Hindlimb muscle (tissue), 1 donor: Measurements from ENCODE around the gene MYO16. TPM values are rescaled to one million over a fixed set of nuclear protein-coding genes. Genes with fewer than 3 reads are reported as not detected.
A peak's percentile ranks its signal among the peaks of the same experiment; 100 is the strongest.

ENCODE experiments used
- DNase-seq: peaks from one replicate; pipeline ENCODE4 v3.0.0-alpha.2; 2013
- polyA plus RNA-seq: library from polyadenylated mRNA; unstranded; fragments of 120-200 nt; gene quantifications from one replicate; pipeline ENCODE4 v1.2.1, GENCODE V29; 2013; ENCODE audit not compliant: insufficient read length

MYO16 gene
- polyA plus RNA-seq, 1 donor, result 27.9 TPM

DNA sequence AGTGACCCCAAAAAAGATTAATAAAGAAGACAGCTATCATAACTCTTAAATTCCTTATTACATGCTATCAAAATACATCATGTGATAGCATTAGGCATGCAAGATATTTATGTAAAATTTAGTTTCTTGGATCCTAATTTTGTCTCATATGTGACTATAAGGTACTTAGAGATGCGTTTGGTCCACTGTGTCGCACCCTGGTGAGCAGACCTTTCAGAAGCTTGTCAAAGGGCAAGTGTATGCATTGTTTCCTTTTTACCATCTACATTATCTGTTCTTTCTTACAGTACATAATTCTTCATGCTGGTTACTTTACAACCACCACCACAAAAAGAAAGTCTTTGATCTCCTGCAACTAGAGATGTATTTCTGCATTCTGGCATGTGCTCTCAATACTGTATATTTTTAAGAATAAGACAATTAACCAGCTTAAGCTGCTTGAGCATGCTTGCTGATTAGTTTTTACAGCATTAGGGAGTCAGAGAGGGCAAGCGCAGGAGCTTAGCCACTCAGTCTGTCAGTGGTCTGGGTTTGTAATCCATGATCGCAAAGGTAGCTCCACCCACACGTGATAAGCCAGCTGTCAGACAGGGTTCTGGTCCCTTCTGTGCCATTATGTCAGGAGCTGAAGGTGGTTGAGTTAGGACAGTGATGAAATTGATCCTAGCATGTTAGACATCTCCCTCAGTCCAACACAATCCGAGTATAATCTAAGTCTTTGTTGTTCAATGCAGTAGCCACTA lies 500.9 kb downstream of the MYO16 start:
- no peak for DNase-seq

DNA sequence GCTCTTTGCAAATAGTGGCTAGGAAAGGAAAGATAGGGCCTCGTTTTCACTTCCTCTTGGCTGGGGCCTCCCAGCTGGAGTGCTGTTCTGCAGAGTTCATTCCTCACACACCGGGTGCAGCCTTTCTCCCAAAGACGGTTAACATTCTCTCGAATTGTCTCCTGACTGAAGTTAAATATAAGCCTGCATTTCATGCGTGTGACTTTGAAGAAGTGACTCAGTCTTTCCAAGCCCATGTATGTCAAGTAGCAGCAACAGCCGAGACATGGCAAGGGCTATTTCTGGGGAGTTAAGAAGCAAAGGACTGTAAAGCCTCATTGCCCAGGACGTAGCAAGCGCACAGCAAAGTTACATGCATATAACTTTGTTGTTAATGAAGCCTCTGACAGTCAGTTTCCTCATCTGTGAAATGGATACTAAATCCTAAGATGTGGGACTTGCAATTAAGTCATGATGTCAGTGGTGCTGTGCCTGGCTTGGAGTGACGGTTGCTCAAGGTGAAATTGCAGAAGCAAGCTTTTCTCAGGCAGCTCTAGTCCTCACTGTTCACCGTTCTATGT lies 502.4 kb downstream of the MYO16 start:
- DNase-seq, result peak; percentile 45

DNA sequence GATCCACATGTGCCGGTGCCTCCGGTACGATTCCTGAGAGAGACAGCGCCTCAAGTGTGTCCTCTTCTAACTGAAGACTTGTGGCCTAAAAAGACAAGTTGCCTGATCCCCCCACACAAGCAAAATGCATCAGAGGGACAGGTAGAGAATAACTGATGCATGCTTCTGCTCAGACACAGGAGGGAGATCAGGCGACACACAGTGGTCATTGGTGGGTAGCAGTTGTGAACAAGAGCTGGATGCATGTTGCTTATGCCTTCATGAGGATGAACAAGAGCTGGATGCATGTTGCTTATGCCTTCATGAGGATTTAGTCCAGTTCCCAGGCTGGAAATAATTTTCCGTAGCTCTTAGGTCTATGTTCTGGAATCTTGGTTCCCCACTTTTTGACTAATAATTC lies 505.6 kb downstream of the MYO16 start:
- no peak for DNase-seq

DNA sequence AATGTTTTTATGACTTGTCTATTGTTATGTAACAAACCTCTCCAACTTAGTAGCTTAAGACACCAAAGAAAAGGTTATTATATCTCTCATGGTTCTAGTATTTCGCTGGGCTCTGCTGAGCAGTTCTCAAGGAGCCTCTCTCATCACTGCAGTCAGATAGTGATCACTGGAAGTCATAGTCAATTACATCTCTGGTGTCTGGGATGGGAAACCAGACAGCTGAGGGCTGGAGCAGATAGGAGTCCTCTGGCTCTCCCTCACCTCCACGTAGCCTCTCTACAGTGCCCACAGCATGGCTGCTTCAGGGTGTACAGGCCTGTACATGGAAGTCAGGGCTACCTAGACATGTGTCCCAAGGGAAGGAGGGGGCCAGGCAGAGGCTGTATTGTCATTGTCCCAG lies 507.5 kb downstream of the MYO16 start:
- no peak for DNase-seq

DNA sequence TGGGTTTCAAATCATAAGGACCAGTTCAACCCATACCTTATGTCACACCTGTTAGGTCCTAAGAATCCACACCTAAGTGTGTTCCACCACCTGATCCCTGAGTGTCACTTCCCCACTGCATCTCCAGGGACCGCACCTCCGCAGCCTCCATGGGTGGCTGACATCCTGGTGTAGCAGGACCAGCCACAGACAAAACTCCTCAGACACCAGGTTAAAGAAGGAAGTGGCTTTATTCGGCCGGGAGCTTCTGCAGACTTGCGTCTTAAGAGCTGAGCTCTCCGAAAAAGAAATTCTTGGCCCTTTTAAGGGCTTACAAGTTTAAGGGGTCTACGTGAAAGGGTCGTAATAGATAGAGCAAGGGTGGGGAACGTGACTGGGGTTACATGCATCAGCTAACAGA lies 509.9 kb downstream of the MYO16 start:
- DNase-seq, result no peak

DNA sequence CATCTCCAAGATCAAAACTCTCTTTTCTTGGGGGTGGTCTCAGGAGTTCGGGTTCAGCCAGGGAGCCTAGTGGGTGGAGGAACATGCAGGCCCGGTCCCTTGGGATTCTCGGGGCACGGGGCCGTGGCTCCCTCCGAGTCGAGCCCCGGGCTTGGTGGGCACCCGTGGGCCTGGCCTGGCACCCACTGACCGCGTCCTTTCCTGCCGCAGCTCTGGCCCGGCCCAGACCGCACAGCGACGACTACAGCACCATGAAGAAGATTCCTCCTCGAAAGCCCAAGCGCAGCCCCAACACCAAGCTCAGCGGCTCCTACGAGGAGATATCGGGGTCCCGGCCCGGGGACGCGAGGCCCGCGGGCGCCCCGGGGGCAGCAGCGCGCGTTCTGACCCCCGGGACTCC lies 510.6 kb downstream of the MYO16 start:
- no peak for DNase-seq

DNA sequence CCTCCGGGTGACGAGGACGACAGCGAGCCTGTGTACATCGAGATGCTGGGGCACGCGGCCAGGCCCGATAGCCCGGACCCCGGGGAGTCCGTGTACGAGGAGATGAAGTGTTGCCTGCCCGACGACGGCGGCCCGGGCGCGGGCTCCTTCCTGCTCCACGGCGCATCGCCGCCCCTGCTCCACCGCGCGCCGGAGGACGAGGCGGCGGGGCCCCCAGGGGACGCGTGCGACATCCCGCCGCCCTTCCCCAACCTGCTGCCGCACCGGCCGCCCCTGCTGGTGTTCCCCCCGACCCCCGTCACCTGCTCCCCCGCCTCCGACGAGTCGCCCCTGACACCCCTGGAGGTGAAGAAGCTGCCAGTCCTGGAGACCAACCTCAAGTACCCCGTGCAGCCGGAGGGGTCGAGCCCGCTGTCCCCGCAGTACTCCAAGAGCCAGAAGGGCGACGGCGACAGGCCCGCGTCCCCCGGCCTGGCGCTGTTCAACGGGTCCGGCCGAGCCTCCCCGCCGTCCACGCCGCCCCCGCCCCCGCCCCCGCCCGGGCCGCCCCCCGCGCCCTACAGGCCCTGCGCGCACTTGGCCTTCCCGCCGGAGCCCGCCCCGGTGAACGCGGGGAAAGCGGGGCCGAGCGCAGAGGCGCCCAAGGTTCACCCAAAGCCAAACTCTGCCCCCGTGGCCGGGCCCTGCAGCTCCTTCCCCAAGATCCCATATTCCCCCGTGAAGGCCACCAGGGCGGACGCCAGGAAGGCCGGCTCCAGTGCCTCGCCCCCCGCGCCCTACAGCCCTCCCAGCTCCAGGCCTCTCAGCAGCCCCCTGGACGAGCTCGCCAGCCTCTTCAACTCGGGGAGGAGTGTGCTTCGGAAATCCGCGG lies 511.3 kb downstream of the MYO16 start:
- no peak for DNase-seq

DNA sequence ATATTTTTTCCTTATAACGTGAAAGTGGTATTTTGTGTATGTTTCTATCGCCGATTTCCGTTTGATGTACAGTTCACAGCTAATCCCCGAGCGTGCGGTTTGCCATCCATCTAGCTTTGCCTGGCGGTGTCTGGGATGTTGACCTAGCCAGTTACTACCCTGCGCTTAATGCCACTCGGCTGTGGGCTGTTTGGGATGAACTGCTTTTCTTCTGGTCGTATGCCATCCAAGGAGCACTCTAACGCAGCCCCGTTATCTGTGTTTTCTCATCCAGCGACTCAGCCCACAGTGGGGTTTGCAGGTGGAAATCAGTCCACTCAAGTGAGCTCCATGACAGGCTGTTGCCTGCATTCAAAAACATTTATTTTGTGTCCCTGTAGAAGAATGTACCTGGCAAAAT lies 512.3 kb downstream of the MYO16 start:
- no peak for DNase-seq

DNA sequence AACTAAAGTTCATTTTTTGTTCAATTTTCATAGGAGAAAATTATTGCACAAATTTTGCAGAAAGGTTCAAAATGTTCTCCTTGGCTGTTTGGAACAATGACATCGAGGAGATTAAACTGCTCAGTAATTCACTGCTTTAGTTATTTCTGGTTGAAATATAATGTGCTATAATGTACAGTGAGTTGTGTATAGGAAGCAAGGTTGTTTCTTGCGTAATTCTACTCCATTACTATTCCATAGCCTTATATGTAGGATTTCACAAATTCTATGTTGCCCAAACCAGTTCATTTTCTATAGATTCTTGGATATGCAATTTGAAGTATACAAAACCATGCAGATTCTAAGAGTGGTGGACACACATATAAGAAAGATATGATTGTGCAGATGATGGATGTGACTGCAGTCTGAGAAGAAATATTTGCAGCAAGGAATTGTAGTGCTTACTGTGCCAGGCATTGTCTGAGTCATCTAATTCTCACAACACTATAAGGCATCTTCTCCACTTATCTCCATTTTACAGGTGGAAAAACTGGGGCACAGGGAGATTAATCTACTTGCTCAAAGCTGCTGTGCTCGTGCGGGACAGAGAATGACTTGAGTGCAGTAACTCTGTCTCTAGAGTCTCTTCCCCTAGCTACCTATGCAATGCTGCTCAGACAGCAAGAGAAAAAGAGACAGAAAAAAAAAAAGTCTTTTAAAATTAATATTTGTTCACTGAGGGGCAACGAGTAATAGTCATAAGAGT lies 515.5 kb downstream of the MYO16 start:
- no peak for DNase-seq

DNA sequence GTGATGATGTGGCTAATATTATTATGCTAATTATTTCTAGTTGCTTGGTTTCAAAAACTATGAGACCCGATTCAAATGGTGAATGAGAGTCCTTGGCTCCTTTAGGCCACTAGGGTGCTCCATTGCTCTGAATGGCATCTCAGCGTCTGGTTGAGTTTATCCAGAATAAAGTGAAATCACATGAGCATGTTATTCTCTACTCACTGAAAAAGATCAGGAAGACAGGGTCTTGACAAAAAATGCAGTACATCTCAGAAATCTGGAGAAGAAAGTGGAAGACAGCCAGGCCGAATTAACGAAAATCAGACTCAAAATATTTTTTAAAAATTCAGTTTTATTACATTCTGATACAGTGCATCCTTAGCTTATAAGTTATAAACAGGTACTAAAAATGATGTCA lies 516.2 kb downstream of the MYO16 start:
- DNase-seq, result peak; percentile 49

DNA sequence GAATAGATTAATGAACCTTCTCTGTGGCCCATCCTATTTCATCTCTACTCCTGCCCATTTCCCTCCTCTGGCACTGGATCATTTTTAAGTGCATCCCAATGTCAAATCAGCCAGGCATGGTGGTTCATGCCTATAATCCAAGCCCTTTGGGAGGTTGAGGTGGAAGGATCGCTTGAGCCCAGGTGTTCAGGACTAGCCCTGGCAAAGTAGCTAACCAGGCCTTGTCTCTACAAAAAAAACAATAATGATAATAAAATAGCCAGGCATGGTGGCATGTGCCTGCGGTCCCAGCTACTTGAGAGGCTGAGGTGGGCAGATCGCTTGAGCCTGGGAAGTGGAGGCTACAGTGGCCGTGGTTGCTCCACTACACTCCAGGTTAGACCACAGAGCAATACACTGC lies 517.0 kb downstream of the MYO16 start:
- no peak for DNase-seq

DNA sequence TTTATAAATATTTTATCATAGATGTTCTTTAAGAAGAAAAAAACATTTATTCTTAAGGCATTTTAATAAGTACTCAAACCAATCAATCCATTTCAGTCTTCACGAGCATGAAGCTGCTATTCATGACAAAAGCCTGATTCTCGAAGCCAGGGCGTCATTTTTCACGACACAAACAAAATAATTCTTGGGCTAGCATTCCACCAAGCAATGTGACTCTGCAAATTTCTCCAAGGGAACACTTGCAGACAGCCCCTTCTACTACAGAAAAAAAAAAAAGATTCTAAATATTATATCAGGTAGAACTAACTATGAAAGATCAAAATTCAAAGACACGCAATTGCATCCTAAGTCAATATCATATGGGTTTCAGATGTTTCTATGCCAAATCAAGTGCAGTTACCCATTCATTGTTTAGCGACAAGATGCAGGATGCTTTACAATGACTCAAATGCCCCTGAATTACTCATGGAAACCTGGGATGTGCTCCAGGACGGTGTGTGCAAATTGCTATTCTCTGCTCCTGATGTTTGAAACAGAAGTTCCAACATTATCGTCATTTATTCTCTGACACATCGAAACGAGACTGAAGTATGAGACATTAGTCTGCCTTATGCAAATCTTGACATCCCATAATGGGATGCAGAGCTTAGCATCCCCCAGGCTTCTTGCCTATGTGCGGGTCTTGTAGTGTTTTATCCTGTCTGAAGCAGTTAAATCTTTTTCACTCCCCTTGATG lies 517.7 kb downstream of the MYO16 start:
- DNase-seq, result peak; percentile 46

DNA sequence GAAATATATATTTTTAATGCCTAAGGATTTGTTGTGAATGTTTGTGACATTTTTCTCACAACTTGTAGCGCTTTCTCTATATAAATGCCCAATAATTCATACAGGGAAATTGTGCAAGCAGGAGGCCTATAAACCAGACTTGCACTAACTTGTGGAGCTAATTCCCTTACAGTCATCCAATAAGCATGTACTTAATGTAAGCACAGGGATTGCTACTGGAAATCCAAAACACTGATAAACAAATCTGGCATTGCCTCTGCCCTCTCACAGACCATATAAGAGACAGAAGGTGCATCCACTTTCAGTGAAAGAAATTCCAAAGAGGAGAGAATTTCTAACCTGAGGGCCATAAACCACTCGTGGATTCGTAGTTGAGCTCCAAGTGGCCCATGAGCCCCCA lies 518.8 kb downstream of the MYO16 start:
- no peak for DNase-seq

DNA sequence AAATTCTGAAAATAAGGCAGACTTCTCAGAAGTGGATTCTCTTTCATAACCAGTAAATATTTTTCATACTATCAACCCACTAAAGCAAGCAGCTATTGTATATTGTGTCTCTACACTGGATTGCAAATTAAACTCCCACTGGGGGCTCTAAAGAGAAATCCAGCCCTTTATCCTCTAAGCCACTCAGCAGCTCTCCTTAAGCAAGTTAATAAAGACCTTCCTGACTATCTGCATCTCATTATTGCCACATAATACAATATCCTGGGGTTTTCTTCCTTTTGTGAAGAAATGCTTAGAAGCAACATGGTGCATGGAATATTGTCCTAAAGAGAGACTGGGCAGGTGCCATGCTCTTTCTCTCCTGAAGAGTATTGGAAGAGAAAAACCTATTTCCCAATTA lies 521.3 kb downstream of the MYO16 start:
- DNase-seq, result no peak

DNA sequence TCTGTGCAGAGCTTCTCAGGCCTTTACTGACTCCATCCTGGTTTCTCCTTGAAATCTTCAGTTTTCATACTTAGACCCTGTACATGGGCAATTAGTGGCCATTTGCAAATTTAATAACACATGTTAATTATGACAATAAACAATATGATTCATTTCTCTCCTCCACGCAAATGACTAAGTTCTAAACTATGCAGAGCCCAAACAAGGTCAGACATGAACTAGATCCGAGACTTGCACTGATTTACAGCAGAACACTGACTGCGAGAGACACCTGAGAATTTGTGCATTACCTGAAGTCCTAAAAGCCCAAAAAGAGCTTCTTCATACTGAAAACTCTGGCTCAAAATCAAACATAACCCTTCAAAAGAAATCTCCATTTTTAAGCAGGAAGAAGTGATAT lies 521.8 kb downstream of the MYO16 start:
- no peak for DNase-seq

DNA sequence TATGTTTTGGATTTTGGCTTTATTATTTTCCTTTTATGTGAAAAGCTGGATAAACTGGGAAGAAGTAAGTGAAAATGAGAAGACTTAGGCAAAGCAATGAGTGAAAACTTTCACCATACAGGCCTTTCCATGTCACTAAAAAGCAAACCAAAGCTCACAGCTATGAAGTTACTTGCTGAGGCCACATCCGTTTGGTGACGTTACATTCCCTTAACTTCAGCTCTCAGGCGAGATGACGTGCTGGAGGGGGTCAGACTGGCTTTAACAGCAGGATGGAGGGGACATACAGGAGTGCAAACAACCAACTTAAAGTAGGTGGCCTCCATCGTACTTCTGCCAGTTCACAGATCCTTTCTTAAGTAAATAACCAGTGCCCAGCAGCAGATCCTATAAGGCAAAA lies 522.3 kb downstream of the MYO16 start:
- no peak for DNase-seq

DNA sequence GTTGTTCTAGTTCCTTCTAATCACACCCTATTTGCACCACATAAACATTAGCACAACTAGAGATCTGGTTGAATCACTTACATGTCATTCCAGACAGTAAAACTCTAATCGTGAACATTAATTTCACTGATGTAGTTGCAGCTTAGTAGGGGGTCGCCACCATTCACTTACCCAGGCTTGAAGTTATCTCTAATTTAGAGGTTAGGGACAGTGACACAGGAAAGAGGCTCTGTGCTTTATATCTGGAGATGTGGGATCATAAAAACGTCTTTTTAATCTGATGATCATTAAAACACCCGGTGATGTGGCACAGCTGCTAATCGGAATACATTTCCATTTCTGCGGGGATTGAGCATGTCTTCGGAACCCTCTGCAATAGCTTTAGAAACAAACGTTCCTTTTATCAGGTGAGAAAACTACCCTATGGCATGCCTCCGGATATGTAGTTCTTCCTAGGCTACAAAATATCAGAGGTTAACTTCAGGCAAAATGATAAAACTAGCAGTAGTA lies 523.0 kb downstream of the MYO16 start:
- DNase-seq, result no peak

DNA sequence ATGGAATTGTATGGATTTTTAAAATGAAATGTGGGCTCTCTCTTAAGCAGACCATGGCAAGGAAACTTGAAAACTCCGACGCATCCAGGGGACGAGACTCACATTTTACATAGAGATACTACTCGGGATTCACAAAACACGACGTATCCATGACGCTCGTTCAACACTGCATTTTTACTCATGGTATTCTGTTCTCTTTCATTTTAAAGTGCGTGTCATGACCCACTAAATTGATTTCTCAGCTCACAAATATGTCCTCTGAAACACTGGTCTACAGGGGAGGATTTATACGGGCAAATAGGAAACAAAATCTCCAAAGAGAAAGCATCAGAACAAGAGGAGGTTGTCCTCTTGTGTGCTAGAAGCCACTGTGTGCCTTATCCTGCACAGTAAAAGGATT lies 523.5 kb downstream of the MYO16 start:
- DNase-seq, result no peak

DNA sequence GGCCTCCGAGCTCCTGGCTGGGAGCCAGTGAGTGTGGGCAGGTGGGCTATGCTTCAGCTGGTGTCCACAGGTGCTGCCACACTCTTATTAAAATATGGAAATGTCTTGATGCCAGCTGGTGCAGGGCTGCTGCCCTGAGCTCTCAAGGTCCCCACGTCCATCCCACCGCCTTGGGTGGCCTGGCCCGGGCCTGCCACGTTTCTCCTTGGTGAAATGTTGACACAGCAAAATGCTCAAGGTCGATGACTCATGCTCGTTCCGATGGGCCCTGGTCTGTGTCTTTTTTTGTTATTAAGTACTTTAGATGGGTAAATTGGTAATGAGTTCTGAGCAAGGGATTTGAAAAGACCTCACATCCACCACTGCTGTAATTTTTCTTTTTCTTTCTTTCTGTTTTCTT lies 524.7 kb downstream of the MYO16 start:
- no peak for DNase-seq

DNA sequence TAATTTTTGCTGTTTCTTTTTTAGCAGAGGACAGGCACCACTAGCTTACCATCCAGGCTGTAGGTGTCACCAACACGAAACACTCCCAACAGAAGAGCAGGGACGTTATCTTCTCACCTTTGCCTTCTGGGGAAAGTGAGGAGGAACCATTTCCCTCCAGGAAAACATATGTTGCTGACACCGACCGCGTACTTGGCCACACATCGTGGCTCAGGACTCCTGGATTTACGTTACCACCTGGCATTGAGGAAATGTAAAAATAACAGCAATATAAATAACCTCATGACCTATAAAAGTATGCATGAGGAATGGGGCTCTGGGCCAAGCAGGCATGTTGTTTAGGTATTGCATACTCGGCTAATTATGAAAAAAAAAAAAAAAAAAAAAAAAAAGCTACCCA lies 525.1 kb downstream of the MYO16 start:
- no peak for DNase-seq

DNA sequence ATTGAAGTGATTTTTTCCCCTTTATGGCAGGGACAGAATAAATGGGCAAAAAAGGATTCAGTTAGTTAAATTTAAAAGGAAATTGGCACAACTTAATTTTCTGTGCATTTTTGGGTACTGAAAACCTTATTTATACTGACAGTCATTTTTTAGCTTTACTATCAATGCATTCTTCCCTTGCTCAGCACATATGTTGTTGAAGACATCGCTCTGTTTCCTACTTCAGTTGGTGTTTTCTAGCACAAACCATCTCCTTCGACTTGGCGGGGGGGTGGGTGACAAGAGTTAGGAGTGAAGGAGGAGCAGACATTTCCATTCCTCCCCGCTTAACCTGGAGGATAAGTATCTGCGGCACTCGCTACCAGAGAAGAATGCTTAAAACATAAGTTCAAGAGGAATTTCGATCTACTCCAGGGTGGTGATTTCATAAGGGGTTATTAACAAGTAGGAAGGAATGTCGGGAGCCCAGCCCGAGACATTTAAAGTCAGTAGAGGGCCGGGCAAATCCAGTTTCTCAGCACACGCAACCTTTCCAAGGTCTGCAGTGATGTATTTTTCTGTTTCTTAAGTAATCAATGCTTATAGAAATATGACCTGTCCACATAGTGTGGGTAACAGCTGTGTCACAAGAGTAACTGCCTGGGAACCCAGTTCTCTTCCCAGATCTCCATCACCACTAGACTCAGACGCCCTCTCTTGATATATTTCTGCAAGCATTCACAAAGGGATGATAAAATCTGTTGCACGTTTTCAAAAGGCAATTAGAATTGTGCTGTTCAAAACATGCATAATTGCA lies 525.8 kb downstream of the MYO16 start:
- peak; percentile 56 for DNase-seq
